Vagina (tissue), 2 donors: Measurements from ENCODE around the gene NTSR1. TPM values are rescaled to one million over a fixed set of nuclear protein-coding genes. Genes with fewer than 3 reads are reported as not detected.

Experiments used
- DNase-seq, 2 donors: peaks; one replicate each; pipeline ENCODE4 v3.0.0-alpha.2; 2017; ENCODE audit errors: extremely low spot score in 2 of 2
- H3K27ac ChIP-seq: fragments of 200-600 bp; sonication (generic); one replicate; pipeline ENCODE4 v1.5.1; 2019
- H3K27me3 ChIP-seq: fragments of 200-600 bp; sonication (generic); one replicate; pipeline ENCODE4 v1.5.1; 2019
- H3K36me3 ChIP-seq, 2 donors: fragments of 200-600 bp; sonication (generic); one replicate each; pipeline ENCODE4 v1.5.1; 2017 to 2019
- H3K4me1 ChIP-seq: fragments of 200-600 bp; sonication (generic); one replicate; pipeline ENCODE4 v1.5.1; 2019
- H3K4me3 ChIP-seq, 2 donors: fragments of 200-600 bp; sonication (generic); 1 replicate in 1 of 2; 2 replicates in 1 of 2; pipeline ENCODE4 v1.5.1; 2016 to 2019
- H3K9me3 ChIP-seq: fragments of 200-600 bp; sonication (generic); one replicate; pipeline ENCODE4 v1.5.1; 2019
- POLR2A ChIP-seq, 2 donors: fragments of 450-650 bp; IDR thresholded peaks; one replicate each; pipeline ENCODE4 v1.6.1; 2017; ENCODE audit warnings: antibody characterized with exemption in 2 of 2, mild to moderate bottlenecking in 2 of 2, moderate library complexity in 2 of 2
- POLR2AphosphoS5 ChIP-seq, 2 donors: sonication (generic); formaldehyde crosslinking; IDR thresholded peaks; one replicate each; pipeline ENCODE4 v1.9.0; 2017; ENCODE audit warnings: antibody characterized with exemption in 2 of 2, mild to moderate bottlenecking in 2 of 2, low read depth in 1 of 2; ENCODE audit not compliant: insufficient read depth in 1 of 2
- intact Hi-C: fragments of 100-400 bp; cut with DNase I; formaldehyde crosslinking; loops from one replicate; pipeline ENCODE4 v1.15.1; 2023
- total RNA-seq: library from RNA; depleted of rRNA; stranded (reverse); fragments of >200 nt; gene quantifications from one replicate; pipeline ENCODE4 v1.2.3, GENCODE V29; 2016
- TF ChIP-seq, protein P1 (sequence below), 3 experiments: fragments of 450-650 bp in 2 of 3; fragments of 200-600 bp in 1 of 3; sonication (generic) in 1 of 3; IDR thresholded peaks; one replicate each; pipeline ENCODE4 v1.5.1; 2017 to 2019; ENCODE audit warnings: antibody characterized with exemption in 3 of 3, mild to moderate bottlenecking in 2 of 3, moderate library complexity in 2 of 3

NTSR1 gene
- total RNA-seq, 1 donor from 2014 or later = 0.49 TPM

DNA sequence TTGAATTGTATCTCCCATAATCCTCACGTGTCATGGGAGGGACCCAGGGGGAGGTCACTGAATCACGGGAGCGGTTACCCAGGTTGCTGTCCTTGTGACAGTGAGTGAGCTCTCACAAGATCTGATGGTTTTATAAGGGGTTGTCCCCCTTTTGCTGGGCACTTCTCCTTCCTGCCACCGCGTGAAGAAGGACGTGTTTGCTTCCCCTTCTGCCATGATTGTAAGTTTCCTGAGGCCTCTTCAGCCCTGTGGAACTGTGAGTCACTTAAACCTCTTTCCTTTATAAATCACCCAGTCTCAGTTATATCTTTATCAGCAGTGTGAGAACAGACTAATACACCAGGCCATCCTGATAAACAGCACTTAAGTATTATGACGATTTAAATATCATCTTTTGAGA, 78.7 kb downstream of the NTSR1 start:
- intact Hi-C loops = no loop called here
- Histone ChIP-seq H3K36me3 (no peaks in the 10 kb centered on the region), H3K4me1 (peaks cover 8% of the 10 kb centered on the region), H3K27me3 (no peaks in the 10 kb centered on the region), H3K27ac (no peak overlapping the region), H3K4me3 (no peak overlapping the region), H3K9me3 (no peaks in the 10 kb centered on the region)
- TF ChIP-seq POLR2A (IDR thresholded peaks at IDR 0.05) (no peak), POLR2AphosphoS5 (IDR thresholded peaks at IDR 0.05; ENCODE audit: insufficient read depth in 1 of 2, low read depth in 1 of 2) (no peak)
- TF ChIP-seq, protein P1, sequence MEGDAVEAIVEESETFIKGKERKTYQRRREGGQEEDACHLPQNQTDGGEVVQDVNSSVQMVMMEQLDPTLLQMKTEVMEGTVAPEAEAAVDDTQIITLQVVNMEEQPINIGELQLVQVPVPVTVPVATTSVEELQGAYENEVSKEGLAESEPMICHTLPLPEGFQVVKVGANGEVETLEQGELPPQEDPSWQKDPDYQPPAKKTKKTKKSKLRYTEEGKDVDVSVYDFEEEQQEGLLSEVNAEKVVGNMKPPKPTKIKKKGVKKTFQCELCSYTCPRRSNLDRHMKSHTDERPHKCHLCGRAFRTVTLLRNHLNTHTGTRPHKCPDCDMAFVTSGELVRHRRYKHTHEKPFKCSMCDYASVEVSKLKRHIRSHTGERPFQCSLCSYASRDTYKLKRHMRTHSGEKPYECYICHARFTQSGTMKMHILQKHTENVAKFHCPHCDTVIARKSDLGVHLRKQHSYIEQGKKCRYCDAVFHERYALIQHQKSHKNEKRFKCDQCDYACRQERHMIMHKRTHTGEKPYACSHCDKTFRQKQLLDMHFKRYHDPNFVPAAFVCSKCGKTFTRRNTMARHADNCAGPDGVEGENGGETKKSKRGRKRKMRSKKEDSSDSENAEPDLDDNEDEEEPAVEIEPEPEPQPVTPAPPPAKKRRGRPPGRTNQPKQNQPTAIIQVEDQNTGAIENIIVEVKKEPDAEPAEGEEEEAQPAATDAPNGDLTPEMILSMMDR (IDR thresholded peaks at IDR 0.05) = no peak
- no peak for DNase-seq

DNA sequence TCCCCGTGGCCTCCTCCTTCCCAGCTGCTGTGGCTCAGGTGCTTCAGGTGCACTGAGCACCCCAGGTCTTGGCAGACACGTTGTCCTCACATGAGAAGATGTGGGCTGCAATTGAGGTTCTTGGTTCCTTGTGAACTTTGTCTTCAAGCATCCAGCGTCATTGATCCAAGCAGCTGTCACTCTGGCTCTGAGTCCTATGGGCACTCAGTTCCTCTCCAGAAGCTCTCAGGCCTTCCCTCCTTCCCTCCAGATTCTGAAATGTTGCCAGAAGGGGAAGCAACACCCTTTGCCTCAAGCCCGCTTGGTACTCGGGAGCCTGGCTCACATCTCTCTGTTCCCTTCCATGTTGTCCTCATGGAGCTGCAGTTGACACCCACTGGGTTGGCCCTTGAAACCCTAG, 79.2 kb downstream of the NTSR1 start:
- Histone ChIP-seq H3K4me1 (peaks cover 8% of the 10 kb centered on the region), H3K4me3 (no peak overlapping the region), H3K9me3 (no peaks in the 10 kb centered on the region), H3K27ac (no peak overlapping the region), H3K27me3 (no peaks in the 10 kb centered on the region), H3K36me3 (no peaks in the 10 kb centered on the region)
- TF ChIP-seq POLR2AphosphoS5 (IDR thresholded peaks at IDR 0.05; ENCODE audit: insufficient read depth in 1 of 2, low read depth in 1 of 2) (no peak), POLR2A (IDR thresholded peaks at IDR 0.05) (no peak)
- TF ChIP-seq, protein P1 (IDR thresholded peaks at IDR 0.05) = no peak
- DNase-seq = no peak
- intact Hi-C loops = no loop called here

DNA sequence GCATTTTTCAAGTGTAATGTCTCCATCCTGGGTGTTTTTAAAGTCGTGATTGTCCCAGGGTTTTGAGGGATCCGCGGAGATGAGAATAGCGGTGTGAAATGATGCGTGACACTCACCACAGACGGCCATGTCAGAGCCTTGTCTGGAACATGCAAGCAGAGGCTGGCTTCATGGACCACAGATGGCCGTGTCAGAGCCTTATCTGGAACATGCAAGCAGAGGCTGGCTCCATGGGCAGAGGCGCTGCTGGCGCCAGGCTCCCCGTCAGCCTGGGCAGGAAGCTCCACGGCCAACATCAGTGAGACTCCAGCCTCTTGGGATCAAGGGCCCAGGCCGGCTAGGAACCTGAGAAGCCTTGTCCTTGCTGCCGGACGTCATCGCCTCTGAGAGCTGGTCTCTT, 80.0 kb downstream of the NTSR1 start:
- no peak for DNase-seq
- intact Hi-C loops = no loop called here

DNA sequence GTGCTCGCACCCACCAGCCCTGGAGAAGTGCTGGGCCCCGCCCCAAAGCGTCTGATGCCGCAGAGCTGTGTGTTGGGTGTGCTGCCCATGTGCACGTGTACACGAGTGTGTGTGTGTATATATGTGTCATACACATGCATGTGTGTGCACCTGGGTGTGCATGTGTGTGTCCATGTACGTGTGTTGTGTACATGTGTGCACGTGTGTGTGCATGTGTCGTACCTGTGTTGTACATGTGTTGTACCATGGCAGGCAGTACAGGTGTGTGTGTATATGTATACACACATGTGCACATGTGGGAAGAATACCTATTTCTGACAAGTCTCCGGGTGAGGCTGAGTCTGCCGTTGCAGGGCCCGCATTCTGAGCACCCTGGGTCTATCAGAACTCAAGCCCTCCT, 81.4 kb downstream of the NTSR1 start:
- no peak for DNase-seq
- peaks cover 15% of the 10 kb centered on the region for H3K4me1 ChIP-seq
- H3K27me3 ChIP-seq = no peaks in the 10 kb centered on the region
- TF ChIP-seq POLR2A (IDR thresholded peaks at IDR 0.05) (no peak), POLR2AphosphoS5 (IDR thresholded peaks at IDR 0.05; ENCODE audit: insufficient read depth in 1 of 2, low read depth in 1 of 2) (no peak)
- TF ChIP-seq, protein P1 (IDR thresholded peaks at IDR 0.05) = no peak
- H3K9me3 ChIP-seq = no peaks in the 10 kb centered on the region
- H3K27ac ChIP-seq = no peak overlapping the region
- H3K4me3 ChIP-seq = no peak overlapping the region
- intact Hi-C loops = loop anchor here (5.0 to 10.0 kb wide), 3 partner anchors 123 to 485 kb away; partner anchors contain the start of gene ADRM1
- H3K36me3 ChIP-seq = no peaks in the 10 kb centered on the region

More for the DNA sequence above, 80.0 kb downstream of the NTSR1 start:
- no peaks in the 10 kb centered on the region for H3K27me3 ChIP-seq
- no peak overlapping the region for H3K4me3 ChIP-seq
- TF ChIP-seq, protein P1 (IDR thresholded peaks at IDR 0.05) = no peak
- TF ChIP-seq POLR2A (IDR thresholded peaks at IDR 0.05) (no peak), POLR2AphosphoS5 (IDR thresholded peaks at IDR 0.05; ENCODE audit: insufficient read depth in 1 of 2, low read depth in 1 of 2) (no peak)
- H3K27ac ChIP-seq = no peak overlapping the region
- peaks cover 12% of the 10 kb centered on the region for H3K4me1 ChIP-seq
- no peaks in the 10 kb centered on the region for H3K36me3 ChIP-seq
- H3K9me3 ChIP-seq = no peaks in the 10 kb centered on the region

DNA sequence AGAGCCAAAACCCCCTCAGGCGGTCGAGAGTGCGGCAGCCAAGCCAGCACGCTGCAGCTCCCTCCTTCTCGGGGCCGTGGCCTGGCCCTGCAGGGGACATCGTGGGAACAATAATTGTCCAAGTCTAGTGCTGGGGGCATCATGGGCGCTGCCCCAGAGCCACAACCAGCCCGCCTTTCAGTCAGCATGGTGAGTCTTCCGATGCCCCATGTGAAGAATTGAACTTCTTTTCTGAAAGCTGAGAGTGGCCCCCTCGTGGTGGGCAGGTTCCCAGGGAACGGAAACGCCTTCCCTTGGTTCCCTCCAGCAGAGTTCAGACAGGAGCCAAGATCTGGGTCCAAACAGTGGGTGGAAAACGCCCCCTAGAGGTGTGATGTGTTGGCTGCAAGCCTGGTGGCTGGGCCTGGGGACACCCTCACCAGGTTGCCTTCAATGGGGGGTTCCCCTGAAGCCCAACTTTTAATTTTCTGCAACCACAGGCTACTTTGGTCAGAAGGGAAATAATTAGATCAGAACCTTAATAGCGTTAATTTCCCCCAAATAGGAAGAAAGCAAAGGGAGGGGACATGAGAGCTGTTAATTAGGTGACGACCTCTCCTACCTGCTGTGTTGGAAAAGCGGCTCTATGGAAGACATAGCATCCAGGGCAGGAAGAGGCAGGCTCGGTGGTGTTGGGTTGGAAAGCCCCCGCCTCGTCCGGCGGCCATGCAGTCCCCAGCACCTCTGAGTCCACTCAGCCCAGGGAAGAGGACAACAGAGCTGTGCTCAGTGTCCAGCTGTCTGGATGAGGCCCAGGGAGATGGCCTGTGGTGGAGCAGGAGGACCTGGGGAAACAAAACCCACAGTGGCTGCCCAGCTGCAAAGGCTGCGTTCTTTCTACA, 82.9 kb downstream of the NTSR1 start:
- H3K36me3 ChIP-seq = no peaks in the 10 kb centered on the region
- peaks cover 15% of the 10 kb centered on the region for H3K4me1 ChIP-seq
- no peak for DNase-seq
- no peaks in the 10 kb centered on the region for H3K9me3 ChIP-seq
- no peak overlapping the region for H3K27ac ChIP-seq
- H3K27me3 ChIP-seq = no peaks in the 10 kb centered on the region
- TF ChIP-seq, protein P1 (IDR thresholded peaks at IDR 0.05) = peak; percentile 41 to 78 (median 59)
- TF ChIP-seq POLR2A (IDR thresholded peaks at IDR 0.05) (no peak), POLR2AphosphoS5 (IDR thresholded peaks at IDR 0.05; ENCODE audit: insufficient read depth in 1 of 2, low read depth in 1 of 2) (peak in 1 of 2 donors; percentile 49)
- no peak overlapping the region for H3K4me3 ChIP-seq
- intact Hi-C loops = loop anchor here (5.0 to 10.0 kb wide), 3 partner anchors 124 to 487 kb away; partner anchors contain the start of gene ADRM1
